ENCODE results near the gene DSCAML1.

GRCh38 chr11:117520966-117521365 lies 276.1 kb downstream of the DSCAML1 start:
- no peak for TF ChIP-seq CTCF (IDR thresholded peaks at IDR 0.05)
- no peak for TF ChIP-seq POLR2AphosphoS5 (IDR thresholded peaks at IDR 0.05)
- TF ChIP-seq POLR2A (IDR thresholded peaks at IDR 0.05), result no peak
- no peak for TF ChIP-seq EP300 (IDR thresholded peaks at IDR 0.05)
